ENCODE data around the gene HAVCR1. TPM values are rescaled to one million over a fixed set of nuclear protein-coding genes. Genes with fewer than 3 reads are reported as not detected.
A peak's percentile ranks its signal among the peaks of the same experiment; 100 is the strongest.
"Not testable (repeated sequence)": the region's sequence is repeated elsewhere in the genome, so short reads cannot be mapped to it uniquely, and the experiment has no call there.

HAVCR1 gene
- total RNA-seq, 1 experiment from 2014 or later = not detected

DNA sequence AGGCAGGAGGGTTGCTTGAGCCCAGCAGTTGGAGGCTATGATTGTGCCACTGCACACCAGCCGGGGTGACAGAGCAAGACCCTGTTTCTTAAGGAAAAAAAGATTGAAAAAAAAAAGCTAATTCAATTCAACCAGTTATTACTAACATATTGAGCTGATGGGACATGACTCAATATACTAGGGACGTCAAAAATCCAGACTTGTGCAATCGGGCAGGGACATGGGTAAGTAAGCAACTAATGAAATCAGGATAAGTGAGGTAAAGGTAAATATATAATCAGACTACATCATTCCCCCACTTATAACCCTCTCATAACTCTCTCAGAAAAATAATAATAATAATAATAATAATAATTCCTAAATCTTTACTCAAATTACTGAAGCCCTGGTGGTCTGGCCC is 975 bp upstream of the HAVCR1 start:
- H3K9me3 Mint-ChIP-seq (ENCODE audit: unreplicated experiment) = no peaks in the 10 kb centered on the region
- intact Hi-C loops (cut with micrococcal nuclease) = no loop called here
- H3K4me1 Mint-ChIP-seq (ENCODE audit: insufficient read depth, unreplicated experiment) = peaks cover 20% of the 10 kb centered on the region
- no TSS peak for BruUV-seq (replicated peaks)
- peaks cover 4% of the 10 kb centered on the region for H3K36me3 Mint-ChIP-seq (ENCODE audit: insufficient read depth, unreplicated experiment)
- CTCF ChIA-PET = interaction anchor here (0.6 to 0.8 kb wide), 5 partner anchors 18 to 684 kb away, joined by 3 to 4 read pairs (median 3); no protein-coding TSS in a partner anchor
- POLR2A ChIA-PET = interaction anchor here (0.6 to 1.5 kb wide), 3 partner anchors 14 to 83 kb away, joined by 3 to 4 read pairs (median 3); partner anchors contain the start of gene MED7
- TF ChIP-seq, protein P1, sequence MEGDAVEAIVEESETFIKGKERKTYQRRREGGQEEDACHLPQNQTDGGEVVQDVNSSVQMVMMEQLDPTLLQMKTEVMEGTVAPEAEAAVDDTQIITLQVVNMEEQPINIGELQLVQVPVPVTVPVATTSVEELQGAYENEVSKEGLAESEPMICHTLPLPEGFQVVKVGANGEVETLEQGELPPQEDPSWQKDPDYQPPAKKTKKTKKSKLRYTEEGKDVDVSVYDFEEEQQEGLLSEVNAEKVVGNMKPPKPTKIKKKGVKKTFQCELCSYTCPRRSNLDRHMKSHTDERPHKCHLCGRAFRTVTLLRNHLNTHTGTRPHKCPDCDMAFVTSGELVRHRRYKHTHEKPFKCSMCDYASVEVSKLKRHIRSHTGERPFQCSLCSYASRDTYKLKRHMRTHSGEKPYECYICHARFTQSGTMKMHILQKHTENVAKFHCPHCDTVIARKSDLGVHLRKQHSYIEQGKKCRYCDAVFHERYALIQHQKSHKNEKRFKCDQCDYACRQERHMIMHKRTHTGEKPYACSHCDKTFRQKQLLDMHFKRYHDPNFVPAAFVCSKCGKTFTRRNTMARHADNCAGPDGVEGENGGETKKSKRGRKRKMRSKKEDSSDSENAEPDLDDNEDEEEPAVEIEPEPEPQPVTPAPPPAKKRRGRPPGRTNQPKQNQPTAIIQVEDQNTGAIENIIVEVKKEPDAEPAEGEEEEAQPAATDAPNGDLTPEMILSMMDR (IDR thresholded peaks at IDR 0.05; ENCODE audit: unreplicated experiment) = no peak
- no peaks in the 10 kb centered on the region for H3K27me3 Mint-ChIP-seq (ENCODE audit: insufficient read depth, unreplicated experiment)
- no peak overlapping the region for H3K4me3 Mint-ChIP-seq (ENCODE audit: unreplicated experiment)
- DNase-seq (ENCODE audit: unreplicated experiment) = peak; percentile 49
- peak overlapping the region; percentile 59 for H3K27ac Mint-ChIP-seq (ENCODE audit: low read depth, unreplicated experiment)

GRCh38 chr5:157057459-157058370 is 1.2 kb downstream of the HAVCR1 start:
- Mint-ChIP-seq H3K27ac (ENCODE audit: low read depth, unreplicated experiment) (peak overlapping the region; percentile 28), H3K4me1 (ENCODE audit: insufficient read depth, unreplicated experiment) (peaks cover 20% of the 10 kb centered on the region), H3K9me3 (ENCODE audit: unreplicated experiment) (no peaks in the 10 kb centered on the region), H3K36me3 (ENCODE audit: insufficient read depth, unreplicated experiment) (no peaks in the 10 kb centered on the region), H3K4me3 (ENCODE audit: unreplicated experiment) (no peak overlapping the region), H3K27me3 (ENCODE audit: insufficient read depth, unreplicated experiment) (no peaks in the 10 kb centered on the region)
- intact Hi-C loops (cut with micrococcal nuclease) = no loop called here
- no TSS peak for BruUV-seq (replicated peaks)
- ChIA-PET CTCF (interaction anchor here (0.6 kb wide), 2 partner anchors 41 to 1114 kb away, joined by 3 to 5 read pairs; no protein-coding TSS in a partner anchor), POLR2A (interaction anchor here (0.8 kb wide), 1 partner anchor 1127 kb away, joined by 3 read pairs; no protein-coding TSS in a partner anchor)
- DNase-seq (ENCODE audit: unreplicated experiment) = peak; percentile 57
- TF ChIP-seq, protein P1 (IDR thresholded peaks at IDR 0.05; ENCODE audit: unreplicated experiment) = no peak

GRCh38 chr5:157056848-157057247 is 2.1 kb downstream of the HAVCR1 start:
- H3K36me3 Mint-ChIP-seq (ENCODE audit: insufficient read depth, unreplicated experiment); H3K9me3 Mint-ChIP-seq (ENCODE audit: unreplicated experiment); H3K27me3 Mint-ChIP-seq (ENCODE audit: insufficient read depth, unreplicated experiment); POLR2A ChIA-PET; BruUV-seq (replicated peaks); intact Hi-C loops (cut with micrococcal nuclease); H3K4me3 Mint-ChIP-seq (ENCODE audit: unreplicated experiment): not testable (repeated sequence)
- DNase-seq (ENCODE audit: unreplicated experiment) = peak; percentile 15
- peaks cover 20% of the 10 kb centered on the region for H3K4me1 Mint-ChIP-seq (ENCODE audit: insufficient read depth, unreplicated experiment)
- peak overlapping the region; percentile 28 for H3K27ac Mint-ChIP-seq (ENCODE audit: low read depth, unreplicated experiment)
- CTCF ChIA-PET = interaction anchor here (0.6 kb wide), 1 partner anchor 40 kb away, joined by 5 read pairs; no protein-coding TSS in a partner anchor

- Mint-ChIP-seq H3K4me1 (ENCODE audit: insufficient read depth, unreplicated experiment) (peaks cover 10% of the 10 kb centered on the region), H3K9me3 (ENCODE audit: unreplicated experiment) (no peaks in the 10 kb centered on the region), H3K36me3 (ENCODE audit: insufficient read depth, unreplicated experiment) (no peaks in the 10 kb centered on the region), H3K27ac (ENCODE audit: low read depth, unreplicated experiment) (no peak overlapping the region), H3K4me3 (ENCODE audit: unreplicated experiment) (no peak overlapping the region), H3K27me3 (ENCODE audit: insufficient read depth, unreplicated experiment) (no peaks in the 10 kb centered on the region)
- no peak for DNase-seq (ENCODE audit: unreplicated experiment)
- TF ChIP-seq, protein P1 (IDR thresholded peaks at IDR 0.05; ENCODE audit: unreplicated experiment) = no peak
- intact Hi-C loops (cut with micrococcal nuclease) = no loop called here
- ChIA-PET CTCF (interaction anchor here (0.7 kb wide), 2 partner anchors 80 to 195 kb away, joined by 3 read pairs; no protein-coding TSS in a partner anchor), POLR2A (no interaction called here)
- no TSS peak for BruUV-seq (replicated peaks)
These were observed 7.2 kb downstream of the HAVCR1 start for GRCh38 chr5:157051604-157052245.
